Stimulated activated CD4-positive, alpha-beta T cell treated with anti-CD3 and anti-CD28 coated beads, Interleukin-2, amount 100 ng/mL, for 4 hours (primary cell): ENCODE measurements around the gene PCDHGB7.
"Not testable (repeated sequence)": the region's sequence is repeated elsewhere in the genome, so short reads cannot be mapped to it uniquely, and the experiment has no call there.

ENCODE experiments used
- DNase-seq: peaks from one replicate; pipeline ENCODE4 v3.0.0-alpha.2; 2020; ENCODE audit warnings: low read depth

PCDHGB7 gene

DNA sequence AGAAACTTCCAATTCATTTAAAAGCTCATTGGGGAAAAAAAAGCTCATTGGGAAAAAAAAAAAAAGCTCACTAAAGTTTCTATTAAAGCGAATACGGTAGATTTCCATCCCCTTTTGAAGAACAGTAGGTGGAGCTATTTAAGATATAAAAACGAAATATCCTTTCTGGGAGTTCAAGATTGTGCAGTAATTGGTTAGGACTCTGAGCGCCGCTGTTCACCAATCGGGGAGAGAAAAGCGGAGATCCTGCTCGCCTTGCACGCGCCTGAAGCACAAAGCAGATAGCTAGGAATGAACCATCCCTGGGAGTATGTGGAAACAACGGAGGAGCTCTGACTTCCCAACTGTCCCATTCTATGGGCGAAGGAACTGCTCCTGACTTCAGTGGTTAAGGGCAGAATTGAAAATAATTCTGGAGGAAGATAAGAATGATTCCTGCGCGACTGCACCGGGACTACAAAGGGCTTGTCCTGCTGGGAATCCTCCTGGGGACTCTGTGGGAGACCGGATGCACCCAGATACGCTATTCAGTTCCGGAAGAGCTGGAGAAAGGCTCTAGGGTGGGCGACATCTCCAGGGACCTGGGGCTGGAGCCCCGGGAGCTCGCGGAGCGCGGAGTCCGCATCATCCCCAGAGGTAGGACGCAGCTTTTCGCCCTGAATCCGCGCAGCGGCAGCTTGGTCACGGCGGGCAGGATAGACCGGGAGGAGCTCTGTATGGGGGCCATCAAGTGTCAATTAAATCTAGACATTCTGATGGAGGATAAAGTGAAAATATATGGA, 13.0 kb downstream of the PCDHGB7 start, which contains the start of gene PCDHGA12:
TSS of gene PCDHGA12 (plus strand) at position 176 of the 782 bp plus-strand sequence. CDS start at position 429, 253 bp downstream.
- no peak for DNase-seq

DNA sequence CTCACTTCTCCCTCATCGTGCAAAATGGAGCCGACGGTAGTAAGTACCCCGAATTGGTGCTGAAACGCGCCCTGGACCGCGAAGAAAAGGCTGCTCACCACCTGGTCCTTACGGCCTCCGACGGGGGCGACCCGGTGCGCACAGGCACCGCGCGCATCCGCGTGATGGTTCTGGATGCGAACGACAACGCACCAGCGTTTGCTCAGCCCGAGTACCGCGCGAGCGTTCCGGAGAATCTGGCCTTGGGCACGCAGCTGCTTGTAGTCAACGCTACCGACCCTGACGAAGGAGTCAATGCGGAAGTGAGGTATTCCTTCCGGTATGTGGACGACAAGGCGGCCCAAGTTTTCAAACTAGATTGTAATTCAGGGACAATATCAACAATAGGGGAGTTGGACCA, 13.8 kb downstream of the PCDHGB7 start:
- no peak for DNase-seq

DNA sequence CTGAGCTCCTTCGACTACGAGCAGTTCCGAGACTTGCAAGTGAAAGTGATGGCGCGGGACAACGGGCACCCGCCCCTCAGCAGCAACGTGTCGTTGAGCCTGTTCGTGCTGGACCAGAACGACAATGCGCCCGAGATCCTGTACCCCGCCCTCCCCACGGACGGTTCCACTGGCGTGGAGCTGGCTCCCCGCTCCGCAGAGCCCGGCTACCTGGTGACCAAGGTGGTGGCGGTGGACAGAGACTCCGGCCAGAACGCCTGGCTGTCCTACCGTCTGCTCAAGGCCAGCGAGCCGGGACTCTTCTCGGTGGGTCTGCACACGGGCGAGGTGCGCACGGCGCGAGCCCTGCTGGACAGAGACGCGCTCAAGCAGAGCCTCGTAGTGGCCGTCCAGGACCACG, 14.8 kb downstream of the PCDHGB7 start:
- DNase-seq = not testable (repeated sequence)

DNA sequence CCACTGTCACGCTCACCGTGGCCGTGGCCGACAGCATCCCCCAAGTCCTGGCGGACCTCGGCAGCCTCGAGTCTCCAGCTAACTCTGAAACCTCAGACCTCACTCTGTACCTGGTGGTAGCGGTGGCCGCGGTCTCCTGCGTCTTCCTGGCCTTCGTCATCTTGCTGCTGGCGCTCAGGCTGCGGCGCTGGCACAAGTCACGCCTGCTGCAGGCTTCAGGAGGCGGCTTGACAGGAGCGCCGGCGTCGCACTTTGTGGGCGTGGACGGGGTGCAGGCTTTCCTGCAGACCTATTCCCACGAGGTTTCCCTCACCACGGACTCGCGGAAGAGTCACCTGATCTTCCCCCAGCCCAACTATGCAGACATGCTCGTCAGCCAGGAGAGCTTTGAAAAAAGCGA, 15.2 kb downstream of the PCDHGB7 start:
- not testable (repeated sequence) for DNase-seq

DNA sequence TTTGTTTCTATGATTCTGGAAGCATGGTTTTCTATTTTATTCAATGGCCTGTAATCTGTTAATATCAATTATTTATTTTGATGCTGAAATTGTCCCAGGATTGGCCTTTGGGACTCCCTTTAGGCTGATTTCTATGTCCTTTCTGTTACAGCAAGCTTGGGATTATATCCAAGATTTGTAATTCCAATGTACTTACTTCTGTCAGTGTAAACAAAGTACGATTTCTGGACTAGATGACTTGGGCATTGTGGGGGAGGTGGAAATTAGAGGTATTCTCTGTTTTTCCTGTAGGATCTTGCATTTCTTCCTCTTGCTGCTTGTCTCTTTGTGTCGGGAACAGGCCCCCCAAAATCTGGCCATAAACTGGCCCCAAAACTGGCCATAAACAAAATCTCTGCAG, 16.5 kb downstream of the PCDHGB7 start:
- DNase-seq = no peak

DNA sequence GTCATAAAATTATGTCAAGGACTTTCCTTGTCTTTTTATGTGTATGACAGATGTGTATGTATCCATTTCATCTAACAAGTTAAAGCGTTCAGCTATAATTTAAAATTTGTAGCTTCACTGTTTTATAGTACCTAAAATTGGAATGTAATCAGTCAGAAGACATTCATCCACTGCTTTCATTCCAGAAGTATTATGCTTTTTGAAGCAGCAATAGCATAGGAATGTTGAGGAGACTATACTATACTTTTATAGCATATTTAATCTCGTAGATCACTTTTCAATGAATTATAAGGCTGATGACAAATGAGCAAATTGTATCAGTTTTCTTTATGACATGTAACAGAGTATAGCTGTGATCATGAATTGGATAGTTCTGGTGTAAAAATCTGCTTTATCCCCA, 19.7 kb downstream of the PCDHGB7 start:
- no peak for DNase-seq

DNA sequence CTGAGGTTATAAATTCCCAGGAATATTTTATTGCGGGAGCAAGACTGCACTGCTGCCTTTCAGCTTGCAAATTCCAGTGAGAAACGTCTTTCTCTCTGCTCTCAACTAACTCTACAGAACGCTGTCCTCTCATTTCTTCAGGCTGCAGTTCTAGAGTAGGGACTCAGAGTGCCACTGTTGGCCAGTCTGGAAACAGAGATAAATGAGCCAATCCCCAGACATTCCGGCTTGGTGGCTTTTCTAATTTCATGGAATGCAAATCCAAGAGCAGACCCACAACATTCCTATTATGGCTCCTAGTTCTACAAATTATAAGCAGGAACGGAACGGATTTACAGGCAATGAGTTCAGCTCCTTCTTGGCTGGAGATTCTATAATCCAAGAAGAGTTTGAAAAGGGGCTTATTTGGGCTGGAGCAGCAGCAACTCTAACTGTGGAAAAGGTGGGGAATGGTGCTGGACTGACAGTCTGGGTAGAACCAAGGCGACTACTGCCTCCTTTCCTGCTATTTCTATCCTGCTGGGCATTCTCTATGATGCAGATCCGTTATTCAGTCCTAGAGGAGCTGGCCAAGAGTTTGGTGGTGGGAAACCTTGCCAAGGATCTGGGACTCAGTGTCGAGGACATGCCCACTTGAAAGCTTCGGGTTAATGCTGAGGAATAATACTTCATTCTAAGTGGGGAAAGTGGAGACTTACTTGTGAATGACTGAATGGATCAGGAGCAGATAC, 22.1 kb downstream of the PCDHGB7 start:
- DNase-seq = no peak

DNA sequence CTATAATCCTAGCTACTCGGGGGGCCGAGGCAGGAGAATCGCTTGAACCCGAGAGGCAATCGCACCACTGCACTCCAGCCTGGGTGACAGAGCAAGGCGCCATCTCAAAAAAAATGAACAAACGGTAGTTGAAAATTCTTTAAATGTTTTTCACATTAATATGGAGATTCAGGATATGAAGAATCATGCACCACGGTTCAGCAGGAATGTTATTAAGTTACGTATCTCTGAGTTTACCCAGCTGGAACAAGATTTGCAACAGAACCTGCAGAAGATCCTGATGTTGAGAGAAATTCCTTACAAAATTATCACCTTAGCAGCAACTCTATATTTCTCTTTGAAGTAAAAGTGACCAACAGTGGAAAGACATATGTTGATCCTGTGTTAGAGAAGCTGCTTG, 22.9 kb downstream of the PCDHGB7 start:
- DNase-seq = no peak

DNA sequence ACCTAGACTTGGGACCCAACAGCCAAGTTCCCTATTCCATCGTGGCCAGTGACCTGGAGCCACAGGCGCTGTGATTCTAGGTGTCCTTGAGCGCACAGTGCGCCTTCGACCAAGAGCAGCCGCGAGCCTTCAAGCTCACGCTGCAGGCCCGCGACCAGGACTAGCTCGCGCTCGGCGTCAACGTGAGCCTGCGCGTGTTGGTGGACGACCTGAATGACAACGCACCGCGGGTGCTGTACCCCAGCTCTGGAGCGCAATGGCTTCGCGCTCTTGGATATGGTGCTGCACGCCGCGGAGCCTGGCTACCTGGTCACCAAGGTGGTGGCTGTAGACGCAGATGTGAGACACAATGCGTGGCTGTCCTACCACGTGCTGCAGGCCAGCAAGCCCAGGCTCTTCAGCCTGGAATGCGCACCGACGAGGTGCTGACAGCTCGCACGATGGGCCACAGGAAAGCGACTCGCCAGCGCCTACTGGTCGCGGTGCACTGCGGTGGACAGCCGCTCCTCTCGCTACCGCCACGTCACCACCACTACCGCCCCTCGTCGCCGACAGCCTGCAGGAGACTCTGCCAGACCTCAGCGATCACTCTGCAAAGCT, 24.2 kb downstream of the PCDHGB7 start:
- no peak for DNase-seq

DNA sequence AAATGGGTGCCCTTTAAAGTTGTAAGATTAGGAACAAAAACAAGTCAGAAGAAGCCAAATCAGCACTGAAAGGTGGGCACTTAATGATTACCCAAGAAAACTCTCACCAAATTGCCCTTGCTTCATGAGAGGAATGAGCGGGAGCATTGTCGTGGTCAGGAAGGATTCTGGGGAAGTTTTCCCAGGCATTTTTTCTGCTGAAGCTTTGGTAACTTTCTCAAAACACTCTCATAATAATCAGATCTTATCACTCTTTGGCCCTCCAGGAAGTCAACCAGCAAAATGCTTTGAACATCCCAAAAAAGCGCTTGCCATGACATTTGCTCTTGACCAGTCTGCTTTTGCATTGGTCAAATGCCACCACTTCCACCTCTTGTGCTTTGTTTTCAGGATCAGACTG, 47.9 kb downstream of the PCDHGB7 start:
- DNase-seq = no peak
